H4 (cell line): Measurements from ENCODE around the gene KMT2D. TPM values are rescaled to one million over a fixed set of nuclear protein-coding genes. Genes with fewer than 3 reads are reported as not detected.
"Not testable (repeated sequence)": the region's sequence is repeated elsewhere in the genome, so short reads cannot be mapped to it uniquely, and the experiment has no call there.

Experiments
- DNase-seq: peaks from one replicate; pipeline ENCODE4 v3.0.0-alpha.2; 2015; ENCODE audit warnings: low spot score
- total RNA-seq: library from RNA; depleted of rRNA; stranded (reverse); fragments of >200 nt; shearing (Covaris generic); gene quantifications from 2 replicates; pipeline ENCODE4 v1.2.3, GENCODE V29; 2014

Gene KMT2D
- total RNA-seq, 1 experiment from 2014 or later = 9.4 TPM

- no peak for DNase-seq
These were observed 28.3 kb upstream of the KMT2D start for GRCh38 chr12:49088932-49089330.

- peak; percentile 90 for DNase-seq
These were observed 27.7 kb upstream of the KMT2D start for GRCh38 chr12:49088150-49088931.

GRCh38 chr12:49086116-49086515 lies 25.5 kb upstream of the KMT2D start:
- no peak for DNase-seq

- no peak for DNase-seq
These were observed 23.8 kb upstream of the KMT2D start for GRCh38 chr12:49084438-49084837.

GRCh38 chr12:49079793-49080192 lies 19.2 kb upstream of the KMT2D start:
- DNase-seq = no peak

GRCh38 chr12:49070971-49071370 lies 10.4 kb upstream of the KMT2D start:
- DNase-seq = no peak

GRCh38 chr12:49069507-49070346 lies 9.1 kb upstream of the KMT2D start, which contains the start of gene RHEBL1:
Gene RHEBL1 (minus strand): TSS chr12:49069979. CDS start chr12:49069785, 194 bp downstream.
- peak; percentile 96 for DNase-seq

GRCh38 chr12:49068879-49069506 lies 8.4 kb upstream of the KMT2D start:
- DNase-seq = no peak

- DNase-seq = no peak
These were observed 5.5 kb upstream of the KMT2D start for GRCh38 chr12:49066120-49066519.

- no peak for DNase-seq
These were observed 4.2 kb upstream of the KMT2D start for GRCh38 chr12:49064767-49065152.

- DNase-seq = not testable (repeated sequence)
These were observed 1.3 kb upstream of the KMT2D start for GRCh38 chr12:49061916-49062315.

GRCh38 chr12:49061157-49061650 lies 610 bp upstream of the KMT2D start:
- DNase-seq = no peak

- DNase-seq = no peak
These were observed 1.1 kb downstream of the KMT2D start for GRCh38 chr12:49059299-49060171.

- no peak for DNase-seq
These were observed 1.6 kb downstream of the KMT2D start for GRCh38 chr12:49059045-49059298.

GRCh38 chr12:49058366-49059044 lies 2.1 kb downstream of the KMT2D start:
- DNase-seq = no peak

GRCh38 chr12:49057888-49058287 lies 2.7 kb downstream of the KMT2D start:
- no peak for DNase-seq

GRCh38 chr12:49055978-49056754 lies 4.4 kb downstream of the KMT2D start:
- peak; percentile 31 for DNase-seq

GRCh38 chr12:49055092-49055491 lies 5.5 kb downstream of the KMT2D start:
- DNase-seq = no peak

GRCh38 chr12:49054524-49054923 lies 6.1 kb downstream of the KMT2D start:
- no peak for DNase-seq

GRCh38 chr12:49054096-49054495 lies 6.5 kb downstream of the KMT2D start:
- DNase-seq = no peak
